HepG2 (cell line): ENCODE results near the gene LAG3. TPM values are rescaled to one million over a fixed set of nuclear protein-coding genes. Genes with fewer than 3 reads are reported as not detected.

ENCODE experiments used
- HNRNPLL ChIP-seq: fragments of 200-400 bp; formaldehyde crosslinking; IDR thresholded peaks from 2 replicates; pipeline ENCODE4 v1.6.1; 2017; ENCODE audit warnings: mild to moderate bottlenecking, low read depth, low read length; ENCODE audit not compliant: poor library complexity, severe bottlenecking
- JUNB ChIP-seq: sonication (generic); formaldehyde crosslinking; IDR thresholded peaks from 2 replicates; pipeline ENCODE4 v1.8.0; 2022; ENCODE audit warnings: missing genetic modification reagents, mild to moderate bottlenecking, borderline replicate concordance
- KAT8 ChIP-seq: IDR thresholded peaks from 2 replicates; pipeline ENCODE4 v1.6.1; 2016; ENCODE audit warnings: missing genetic modification reagents, missing compliant biosample characterization
- NFATC3 ChIP-seq: sonication (generic); formaldehyde crosslinking; IDR thresholded peaks from 2 replicates; pipeline ENCODE4 v1.5.1; 2020; ENCODE audit warnings: mild to moderate bottlenecking, missing genetic modification reagents
- NFKBIZ ChIP-seq: IDR thresholded peaks from 2 replicates; pipeline ENCODE4 v1.6.1; 2018; ENCODE audit warnings: missing genetic modification reagents, missing compliant biosample characterization
- ZBTB40 ChIP-seq, 2 experiments: fragments of 450-650 bp in 1 of 2; sonication (generic) in 1 of 2; formaldehyde crosslinking in 1 of 2; IDR thresholded peaks; 2 replicates each; pipeline versions ENCODE4 v1.6.1 to v1.8.0; 2016 to 2022; ENCODE audit warnings: antibody characterized with exemption in 1 of 2, mild to moderate bottlenecking in 1 of 2, missing genetic modification reagents in 1 of 2
- ZNF816 ChIP-seq: sonication (generic); formaldehyde crosslinking; IDR thresholded peaks from 2 replicates; pipeline ENCODE4 v1.8.0; 2022; ENCODE audit warnings: missing genetic modification reagents, mild to moderate bottlenecking, borderline replicate concordance
- polyA plus RNA-seq, 8 experiments: library from polyadenylated mRNA; depleted of rRNA in 3 of 8; stranded (reverse) in 7 of 8; unstranded in 1 of 8; fragments of >200 nt; fragmentation: Illumina TruSeq in 4 of 8; extraction: Trizol in 4 of 8; gene quantifications; 2 replicates each; pipeline versions ENCODE4 v1.2.1 to v1.2.3, GENCODE V29; 2011 to 2016; ENCODE audit warnings: low read depth in 4 of 8, missing spikeins in 1 of 8, mixed read lengths in 1 of 8; ENCODE audit not compliant: insufficient read depth in 1 of 8
- total RNA-seq, 5 experiments: library from RNA; depleted of rRNA; stranded (reverse); fragments of >200 nt; fragmentation: Illumina TruSeq; extraction: Trizol; gene quantifications; 2 replicates each; pipeline ENCODE4 v1.2.3, GENCODE V29; 2016; ENCODE audit warnings: low read depth in 1 of 5
- TF ChIP-seq, protein P1 (sequence below): sonication (generic); formaldehyde crosslinking; IDR thresholded peaks from 2 replicates; pipeline ENCODE4 v1.5.1; 2020; ENCODE audit warnings: missing genetic modification reagents, mild to moderate bottlenecking, borderline replicate concordance

LAG3 gene
- total and polyA plus RNA-seq, 2 of the 13 experiments (the other 11 are each of a cell fraction or from before 2014, with no cell fraction given): 0.11 to 0.26 TPM

DNA sequence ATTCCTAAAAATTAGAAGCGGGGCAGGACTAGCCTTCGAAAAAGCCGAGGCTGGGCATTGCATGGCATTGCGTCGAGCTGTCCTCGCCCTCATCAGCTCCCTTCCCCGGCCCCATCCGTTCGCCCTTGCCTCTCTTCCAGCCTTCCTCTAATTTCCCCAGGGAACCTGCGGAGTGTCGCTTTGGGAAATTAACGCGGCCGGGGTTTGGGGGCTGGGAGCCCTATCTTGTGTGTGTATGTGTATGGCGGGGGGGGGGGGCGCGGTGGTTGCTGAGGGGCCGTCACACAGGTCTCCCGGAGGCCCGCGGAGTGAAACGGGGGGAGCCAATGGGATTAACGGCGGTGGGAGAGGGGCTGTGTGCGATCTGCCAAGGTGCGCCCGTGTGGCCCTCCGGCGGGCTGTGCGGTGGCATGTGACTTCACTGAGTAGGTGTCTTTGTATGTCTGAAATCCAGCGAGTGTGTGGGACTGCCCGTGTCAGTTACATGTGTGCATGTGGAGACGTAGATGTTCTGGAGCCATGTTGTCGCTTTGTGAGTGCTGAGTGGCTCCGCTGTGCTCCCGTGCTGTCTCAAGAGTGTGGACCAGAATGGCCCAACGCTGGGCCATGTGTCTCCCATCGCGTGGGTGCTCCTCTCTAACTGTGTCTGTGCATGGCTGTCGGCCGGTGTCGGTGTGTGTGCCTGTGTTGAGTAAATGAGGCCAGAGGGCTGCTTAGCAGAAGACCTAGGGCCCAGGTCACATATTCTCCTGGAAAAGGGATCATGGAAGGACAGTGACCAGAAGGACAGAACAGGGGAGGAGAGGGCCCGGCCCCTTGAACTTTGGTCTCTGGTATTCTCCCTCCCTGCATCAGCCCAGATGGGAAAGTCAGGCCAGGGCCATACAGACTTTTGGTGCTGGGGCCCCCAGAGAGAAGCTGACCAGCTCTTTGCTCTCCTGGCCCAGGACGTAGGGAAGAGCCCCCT lies 4.7 kb upstream of the LAG3 start (continued):
- TF ChIP-seq, protein P1, sequence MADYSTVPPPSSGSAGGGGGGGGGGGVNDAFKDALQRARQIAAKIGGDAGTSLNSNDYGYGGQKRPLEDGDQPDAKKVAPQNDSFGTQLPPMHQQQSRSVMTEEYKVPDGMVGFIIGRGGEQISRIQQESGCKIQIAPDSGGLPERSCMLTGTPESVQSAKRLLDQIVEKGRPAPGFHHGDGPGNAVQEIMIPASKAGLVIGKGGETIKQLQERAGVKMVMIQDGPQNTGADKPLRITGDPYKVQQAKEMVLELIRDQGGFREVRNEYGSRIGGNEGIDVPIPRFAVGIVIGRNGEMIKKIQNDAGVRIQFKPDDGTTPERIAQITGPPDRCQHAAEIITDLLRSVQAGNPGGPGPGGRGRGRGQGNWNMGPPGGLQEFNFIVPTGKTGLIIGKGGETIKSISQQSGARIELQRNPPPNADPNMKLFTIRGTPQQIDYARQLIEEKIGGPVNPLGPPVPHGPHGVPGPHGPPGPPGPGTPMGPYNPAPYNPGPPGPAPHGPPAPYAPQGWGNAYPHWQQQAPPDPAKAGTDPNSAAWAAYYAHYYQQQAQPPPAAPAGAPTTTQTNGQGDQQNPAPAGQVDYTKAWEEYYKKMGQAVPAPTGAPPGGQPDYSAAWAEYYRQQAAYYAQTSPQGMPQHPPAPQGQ (CRISPR knock-in tag): no peak
- TF ChIP-seq ZNF816 (CRISPR knock-in tag) (no peak), HNRNPLL (no peak), NFATC3 (CRISPR knock-in tag) (no peak), KAT8 (peak; percentile 34; the same call in 1 of the 2 replicates), NFKBIZ (CRISPR knock-in tag) (no peak), ZBTB40 (IDR thresholded peaks at IDR 0.05) (no peak), ZBTB40 (CRISPR knock-in tag; IDR thresholded peaks at IDR 0.05) (0 out of 2 replicates have a peak, but pooled peaks have one; percentile 41), JUNB (CRISPR knock-in tag) (no peak)
